DMS79 treated with DMSO at 0.1 percent for 48 hours (cell line): Measurements from ENCODE around the gene PLXNA3.

Experiments
- DNase-seq: peaks from one replicate; lab custom pipeline; 2025; lab: John Stamatoyannopoulos, UW

PLXNA3 gene

GRCh38 chrX:154458116-154458953, at the start of gene PLXNA3:
Gene PLXNA3 (plus strand): TSS chrX:154458281. CDS start chrX:154460184, 1,903 bp downstream.
- DNase-seq: no peak

- DNase-seq: no peak
Observed at GRCh38 chrX:154408659-154409221, 49.3 kb upstream of the PLXNA3 start.

GRCh38 chrX:154409222-154409871, 48.7 kb upstream of the PLXNA3 start, which contains the start of gene DNASE1L1:
Gene DNASE1L1 (minus strand): TSS chrX:154409254. CDS start chrX:154405568, 3,686 bp downstream.
- DNase-seq: no peak

- peak; percentile 28 for DNase-seq
Observed at GRCh38 chrX:154411981-154412340, 46.1 kb upstream of the PLXNA3 start.

- DNase-seq: no peak
Observed at GRCh38 chrX:154412468-154412867, 45.6 kb upstream of the PLXNA3 start.

GRCh38 chrX:154413142-154413541, 44.9 kb upstream of the PLXNA3 start:
- DNase-seq: no peak

GRCh38 chrX:154417157-154417556, 40.9 kb upstream of the PLXNA3 start:
- DNase-seq: peak; percentile 10

- no peak for DNase-seq
Observed at GRCh38 chrX:154419189-154419588, 38.9 kb upstream of the PLXNA3 start.

GRCh38 chrX:154419688-154420401, 38.2 kb upstream of the PLXNA3 start:
- peak; percentile 48 for DNase-seq

GRCh38 chrX:154420402-154420756, 37.7 kb upstream of the PLXNA3 start:
- DNase-seq: no peak

GRCh38 chrX:154426916-154427770, 30.9 kb upstream of the PLXNA3 start:
- DNase-seq: no peak

GRCh38 chrX:154428176-154429171, 29.6 kb upstream of the PLXNA3 start, which contains the start of gene ATP6AP1:
Gene ATP6AP1 (plus strand): TSS chrX:154428677. CDS start chrX:154428693, 16 bp downstream.
- DNase-seq: peak; percentile 67

GRCh38 chrX:154429711-154430110, 28.4 kb upstream of the PLXNA3 start:
- DNase-seq: no peak

GRCh38 chrX:154430479-154430878, 27.6 kb upstream of the PLXNA3 start:
- no peak for DNase-seq

GRCh38 chrX:154430916-154431315, 27.2 kb upstream of the PLXNA3 start:
- no peak for DNase-seq

GRCh38 chrX:154431341-154431740, 26.7 kb upstream of the PLXNA3 start:
- DNase-seq: no peak

- DNase-seq: no peak
Observed at GRCh38 chrX:154432210-154432609, 25.9 kb upstream of the PLXNA3 start.

- DNase-seq: no peak
Observed at GRCh38 chrX:154433605-154434004, 24.5 kb upstream of the PLXNA3 start.

- no peak for DNase-seq
Observed at GRCh38 chrX:154434394-154435168, 23.5 kb upstream of the PLXNA3 start.
